ENCODE measurements around the gene ZXDC. TPM values are rescaled to one million over a fixed set of nuclear protein-coding genes. Genes with fewer than 3 reads are reported as not detected.
A peak's percentile ranks its signal among the peaks of the same experiment; 100 is the strongest.

The ZXDC gene
- total RNA-seq, 1 donor from 2014 or later: 29.4 TPM

DNA sequence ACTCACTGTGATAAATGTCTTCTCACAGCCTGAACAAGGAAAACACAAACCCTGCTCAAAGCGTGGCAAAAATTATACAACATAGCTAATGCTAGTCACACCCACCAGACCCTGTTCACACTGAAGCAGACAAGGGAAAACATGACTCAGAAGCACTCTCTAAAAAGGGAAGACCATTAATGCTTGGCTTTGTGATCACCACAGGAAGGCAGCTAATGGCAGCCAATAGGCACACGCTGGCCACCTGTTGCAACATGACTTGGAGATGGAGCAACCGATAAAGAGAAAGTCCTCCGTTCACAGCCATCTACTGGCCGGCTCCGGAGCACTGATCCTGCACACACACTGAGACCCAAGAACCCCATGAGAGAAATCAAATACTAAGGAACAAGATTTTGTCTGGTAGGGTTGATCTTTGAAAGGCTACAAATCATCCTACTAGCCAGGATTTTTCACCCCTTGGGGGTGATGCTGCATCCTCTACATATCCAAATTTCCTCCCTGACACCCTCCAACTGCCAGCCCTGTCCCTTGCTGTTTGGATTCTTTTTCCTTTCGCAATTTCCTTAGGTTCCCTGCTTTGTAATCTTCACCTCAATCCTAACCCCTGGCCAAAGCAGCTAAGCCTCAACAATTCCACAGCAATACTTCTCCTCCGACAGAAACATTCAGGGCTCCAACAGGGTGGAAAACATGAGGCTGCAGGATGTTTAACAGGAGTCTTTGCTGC is 3.2 kb downstream of the ZXDC start:
- no peak for DNase-seq (ENCODE audit: low spot score)
- Mint-ChIP-seq H3K4me1 (ENCODE audit: low read depth) (peaks cover 46% of the 10 kb centered on the region), H3K27me3 (ENCODE audit: insufficient read depth) (no peaks in the 10 kb centered on the region), H3K4me3 (peak overlapping the region; percentile 93), H3K9me3 (no peaks in the 10 kb centered on the region), H3K36me3 (ENCODE audit: low read depth) (peaks cover 44% of the 10 kb centered on the region), H3K27ac (no peak overlapping the region)
- intact Hi-C loops (cut with micrococcal nuclease): loop anchor here (10.0 kb wide), 1 partner anchor 1582 kb away; the partner anchor contains the start of gene SEC61A1

DNA sequence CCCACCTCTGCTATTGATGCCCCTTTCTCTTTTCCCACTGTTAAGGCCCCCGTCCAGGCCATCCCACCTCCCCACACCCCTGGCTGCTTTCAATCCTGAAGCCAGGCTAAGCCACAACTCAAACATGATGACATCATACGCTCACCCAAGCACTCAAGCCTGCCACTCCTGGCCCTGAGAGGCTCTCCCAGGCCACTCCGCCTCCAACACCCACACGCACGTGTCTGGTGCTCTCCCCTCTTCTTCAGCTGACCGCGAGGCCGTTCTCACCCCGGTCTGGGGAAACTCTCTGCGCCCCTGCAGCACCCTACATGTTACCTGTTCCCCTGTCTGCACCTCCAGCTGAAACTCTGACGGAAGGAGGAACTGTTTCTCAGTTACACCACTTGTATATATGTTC is 6.2 kb downstream of the ZXDC start:
- no peak for DNase-seq (ENCODE audit: low spot score)
- H3K4me1 Mint-ChIP-seq (ENCODE audit: low read depth): peaks cover 49% of the 10 kb centered on the region
- peaks cover 60% of the 10 kb centered on the region for H3K36me3 Mint-ChIP-seq (ENCODE audit: low read depth)
- peak overlapping the region; percentile 66 for H3K27ac Mint-ChIP-seq
- intact Hi-C loops (cut with micrococcal nuclease): no loop called here
- H3K9me3 Mint-ChIP-seq: no peaks in the 10 kb centered on the region
- H3K4me3 Mint-ChIP-seq: no peak overlapping the region
- H3K27me3 Mint-ChIP-seq (ENCODE audit: insufficient read depth): no peaks in the 10 kb centered on the region

DNA sequence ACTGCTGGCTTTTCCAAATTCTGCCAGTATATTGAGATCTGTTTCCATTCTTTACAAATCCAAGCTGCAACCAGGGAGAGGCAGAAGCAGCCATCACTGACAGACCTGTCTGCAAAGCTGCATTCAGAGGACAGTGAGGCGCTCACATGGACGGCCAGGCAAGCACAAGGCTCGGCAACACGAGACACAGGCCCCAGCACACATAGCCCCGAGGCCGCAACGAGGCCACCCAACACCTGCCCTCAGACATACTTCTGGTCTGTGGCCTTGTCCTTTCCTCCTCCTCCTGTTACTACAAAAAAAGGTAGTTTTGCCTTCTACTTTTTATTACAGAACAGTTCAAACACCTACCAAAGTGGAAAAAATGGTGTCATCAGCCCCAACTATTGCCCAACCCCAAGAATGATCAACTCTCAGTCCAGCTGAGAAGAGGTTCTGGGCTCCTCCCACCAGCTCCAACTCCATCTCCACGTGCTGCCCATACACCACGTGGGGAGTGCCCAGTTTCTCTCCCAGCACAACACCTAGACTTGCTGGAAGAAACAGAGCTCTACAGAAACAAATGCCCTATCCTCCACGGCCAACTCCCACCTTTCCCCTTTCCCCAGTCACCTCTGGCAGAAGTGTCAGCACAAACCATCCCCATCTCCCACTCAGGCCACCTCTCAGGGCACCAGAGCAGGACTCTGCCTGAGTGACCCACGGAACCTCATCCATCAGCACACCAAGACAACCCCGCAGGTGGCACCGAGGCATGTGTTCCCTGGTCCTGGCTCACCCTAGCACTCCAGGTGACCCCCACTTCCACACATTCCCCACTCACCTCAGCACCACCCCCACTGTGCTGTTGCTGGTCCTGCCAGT is 7.4 kb downstream of the ZXDC start:
- Mint-ChIP-seq H3K4me1 (ENCODE audit: low read depth) (peaks cover 38% of the 10 kb centered on the region), H3K27ac (no peak overlapping the region), H3K9me3 (no peaks in the 10 kb centered on the region), H3K27me3 (ENCODE audit: insufficient read depth) (no peaks in the 10 kb centered on the region), H3K36me3 (ENCODE audit: low read depth) (peaks cover 62% of the 10 kb centered on the region), H3K4me3 (no peak overlapping the region)
- no peak for DNase-seq (ENCODE audit: low spot score)
- intact Hi-C loops (cut with micrococcal nuclease): no loop called here

DNA sequence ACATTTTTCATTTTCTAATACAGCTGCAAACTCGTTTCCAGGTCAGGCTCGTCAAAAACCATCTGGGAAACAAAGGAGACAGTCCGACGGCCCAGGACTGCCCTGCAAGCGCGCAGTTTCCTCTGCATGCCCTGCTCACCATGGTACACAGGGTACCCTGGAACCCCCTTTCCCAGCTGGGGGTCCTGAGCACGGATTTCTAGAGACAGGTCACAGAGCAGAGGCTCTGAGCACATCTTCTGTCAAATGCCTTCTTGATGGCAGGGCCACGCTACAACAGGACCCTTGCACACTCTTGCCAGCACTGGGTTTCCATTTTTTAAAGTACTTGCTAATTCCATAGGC is 8.1 kb downstream of the ZXDC start:
- Mint-ChIP-seq H3K27me3 (ENCODE audit: insufficient read depth) (no peaks in the 10 kb centered on the region), H3K36me3 (ENCODE audit: low read depth) (peaks cover 60% of the 10 kb centered on the region), H3K4me3 (no peak overlapping the region), H3K27ac (no peak overlapping the region), H3K4me1 (ENCODE audit: low read depth) (peaks cover 31% of the 10 kb centered on the region), H3K9me3 (no peaks in the 10 kb centered on the region)
- no peak for DNase-seq (ENCODE audit: low spot score)
- intact Hi-C loops (cut with micrococcal nuclease): no loop called here

DNA sequence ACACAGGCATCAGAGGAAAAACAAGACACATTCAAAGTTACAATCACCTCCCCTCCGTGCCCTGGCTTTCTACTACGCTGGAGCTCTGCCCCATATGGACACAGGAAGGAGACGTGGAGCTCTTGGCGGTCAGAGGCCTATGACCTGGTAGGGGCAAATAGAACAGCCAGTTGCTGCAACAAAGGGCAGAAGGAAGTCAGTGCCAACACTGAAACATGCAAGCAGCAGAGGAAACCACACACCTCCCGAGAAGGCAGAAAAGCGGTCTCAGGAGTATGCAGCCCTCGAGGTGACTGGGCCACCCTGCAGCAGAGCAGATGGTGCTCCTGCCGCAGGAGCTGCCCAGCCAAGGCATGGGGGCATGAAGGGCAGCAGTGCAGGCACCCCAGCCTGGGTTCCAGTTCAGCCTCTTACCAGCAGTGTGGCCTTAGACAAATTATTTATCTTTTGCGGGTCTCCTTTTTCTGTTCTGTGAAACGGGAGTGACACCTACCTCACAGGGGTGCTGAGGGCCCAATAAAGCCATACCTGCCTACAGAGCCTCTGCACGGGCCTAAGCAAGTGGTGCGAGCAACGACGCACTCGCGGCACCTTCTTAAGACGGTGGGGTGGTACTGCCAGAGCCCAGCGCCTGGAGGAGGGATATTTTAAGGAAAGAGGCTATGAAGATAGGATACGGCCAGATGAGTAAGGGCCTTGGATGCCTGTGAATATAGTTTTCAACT is 8.6 kb downstream of the ZXDC start:
- no peaks in the 10 kb centered on the region for H3K9me3 Mint-ChIP-seq
- no peak overlapping the region for H3K27ac Mint-ChIP-seq
- peaks cover 60% of the 10 kb centered on the region for H3K36me3 Mint-ChIP-seq (ENCODE audit: low read depth)
- H3K4me1 Mint-ChIP-seq (ENCODE audit: low read depth): peaks cover 26% of the 10 kb centered on the region
- no peak overlapping the region for H3K4me3 Mint-ChIP-seq
- no peak for DNase-seq (ENCODE audit: low spot score)
- H3K27me3 Mint-ChIP-seq (ENCODE audit: insufficient read depth): no peaks in the 10 kb centered on the region
- intact Hi-C loops (cut with micrococcal nuclease): no loop called here

DNA sequence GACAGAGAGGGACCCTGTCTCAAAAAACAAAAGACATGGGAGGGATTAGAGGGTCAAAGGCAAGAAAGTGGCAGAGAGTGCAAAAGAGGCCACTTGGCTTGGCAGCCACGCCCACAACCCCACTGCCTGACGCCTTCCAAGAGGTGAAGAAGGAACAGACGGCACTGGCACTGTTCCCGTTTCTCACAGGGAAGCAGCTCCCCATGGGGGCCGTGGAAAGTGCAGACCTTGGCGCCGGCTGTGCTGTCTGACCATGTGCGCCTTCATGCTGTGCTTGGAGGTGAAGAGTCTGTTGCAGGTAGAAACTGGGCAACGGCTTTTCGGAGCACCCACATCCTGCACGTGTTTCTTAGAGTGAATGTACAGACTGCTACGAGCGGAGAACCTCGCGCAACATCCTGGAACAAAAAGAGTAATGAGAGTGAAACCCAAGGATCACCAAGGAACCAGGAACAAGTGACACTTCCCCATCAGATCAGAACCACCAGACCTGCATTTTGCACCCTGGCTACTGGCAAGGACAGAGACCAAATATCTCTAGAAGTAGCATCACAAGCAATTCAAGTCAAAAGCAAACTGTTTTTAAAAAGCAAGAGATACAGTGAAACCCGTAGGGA is 9.7 kb downstream of the ZXDC start:
- H3K36me3 Mint-ChIP-seq (ENCODE audit: low read depth): peaks cover 62% of the 10 kb centered on the region
- no peak overlapping the region for H3K27ac Mint-ChIP-seq
- H3K9me3 Mint-ChIP-seq: no peaks in the 10 kb centered on the region

DNA sequence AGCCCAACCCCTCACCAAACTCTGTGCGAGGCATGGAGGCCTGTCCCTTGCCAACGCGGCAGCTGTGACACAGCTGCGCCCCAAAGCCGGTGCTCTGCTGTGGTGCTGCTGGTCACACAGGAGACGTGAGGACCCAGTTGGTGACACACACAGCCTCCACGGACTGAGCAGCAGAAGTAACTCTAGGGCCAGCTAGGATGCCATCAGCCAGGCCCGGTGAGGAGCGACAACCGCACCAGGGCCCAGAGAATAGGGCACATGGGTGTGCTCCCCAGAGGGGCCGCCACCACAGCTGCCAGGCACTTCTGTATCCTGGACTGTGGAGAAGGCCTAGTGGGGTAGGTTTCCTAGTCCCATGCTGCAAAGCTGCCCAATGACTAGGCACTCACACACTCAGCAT is 10.7 kb downstream of the ZXDC start:
- intact Hi-C loops (cut with micrococcal nuclease): no loop called here
- DNase-seq (ENCODE audit: low spot score): no peak
- H3K9me3 Mint-ChIP-seq: no peaks in the 10 kb centered on the region
- H3K4me1 Mint-ChIP-seq (ENCODE audit: low read depth): peaks cover 23% of the 10 kb centered on the region
- no peak overlapping the region for H3K4me3 Mint-ChIP-seq
- peaks cover 58% of the 10 kb centered on the region for H3K36me3 Mint-ChIP-seq (ENCODE audit: low read depth)
- H3K27me3 Mint-ChIP-seq (ENCODE audit: insufficient read depth): no peaks in the 10 kb centered on the region
- H3K27ac Mint-ChIP-seq: no peak overlapping the region

More for the DNA sequence above, 9.7 kb downstream of the ZXDC start:
- Mint-ChIP-seq H3K4me3 (no peak overlapping the region), H3K27me3 (ENCODE audit: insufficient read depth) (no peaks in the 10 kb centered on the region), H3K4me1 (ENCODE audit: low read depth) (peaks cover 24% of the 10 kb centered on the region)
- intact Hi-C loops (cut with micrococcal nuclease): no loop called here
- DNase-seq (ENCODE audit: low spot score): no peak

DNA sequence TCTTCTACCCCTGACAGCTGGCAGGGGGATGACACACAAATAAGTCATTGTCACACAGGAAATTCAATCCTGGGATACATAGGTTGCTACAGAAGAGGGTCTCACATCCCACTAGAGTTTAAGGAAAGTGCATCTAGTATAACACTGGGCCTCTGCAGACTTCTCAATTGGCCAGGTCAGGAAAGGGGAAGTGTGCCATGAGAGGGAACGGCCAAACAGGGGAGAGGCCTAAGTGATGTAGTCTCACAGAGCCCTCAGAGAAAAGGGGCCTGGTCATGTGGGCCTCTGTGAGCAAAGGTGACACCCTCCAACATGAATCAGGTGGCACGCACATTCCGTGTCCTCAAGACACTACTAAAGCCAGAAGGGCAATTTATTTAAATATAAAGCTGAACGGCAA is 11.2 kb downstream of the ZXDC start:
- Mint-ChIP-seq H3K36me3 (ENCODE audit: low read depth) (peaks cover 54% of the 10 kb centered on the region), H3K27ac (no peak overlapping the region)
- intact Hi-C loops (cut with micrococcal nuclease): no loop called here

DNA sequence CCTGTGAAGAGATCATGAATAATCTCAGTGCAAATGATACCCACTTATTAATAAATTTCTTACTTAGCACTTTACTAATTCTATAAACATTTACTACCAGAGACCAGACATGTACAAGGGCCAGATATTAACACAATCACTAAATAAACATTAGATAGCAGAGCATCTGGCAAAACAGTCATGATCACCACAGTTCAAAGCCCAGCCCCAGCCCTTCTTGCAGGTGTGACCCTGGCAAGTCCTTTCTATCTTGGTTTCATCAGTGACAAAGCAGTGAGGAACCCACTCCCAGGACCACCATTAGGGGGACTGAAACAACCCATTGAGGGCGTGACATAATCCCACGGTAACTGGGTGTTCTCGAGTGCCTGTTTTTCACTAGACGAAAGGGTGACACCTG is 11.6 kb downstream of the ZXDC start:
- no peaks in the 10 kb centered on the region for H3K9me3 Mint-ChIP-seq
- H3K36me3 Mint-ChIP-seq (ENCODE audit: low read depth): peaks cover 51% of the 10 kb centered on the region
- no peaks in the 10 kb centered on the region for H3K27me3 Mint-ChIP-seq (ENCODE audit: insufficient read depth)
- H3K4me1 Mint-ChIP-seq (ENCODE audit: low read depth): peaks cover 14% of the 10 kb centered on the region
- no peak for DNase-seq (ENCODE audit: low spot score)
- H3K27ac Mint-ChIP-seq: no peak overlapping the region
- intact Hi-C loops (cut with micrococcal nuclease): no loop called here
- H3K4me3 Mint-ChIP-seq: no peak overlapping the region

More for the DNA sequence above, 11.2 kb downstream of the ZXDC start:
- Mint-ChIP-seq H3K4me1 (ENCODE audit: low read depth) (peaks cover 18% of the 10 kb centered on the region), H3K27me3 (ENCODE audit: insufficient read depth) (no peaks in the 10 kb centered on the region), H3K9me3 (no peaks in the 10 kb centered on the region), H3K4me3 (no peak overlapping the region)
- DNase-seq (ENCODE audit: low spot score): no peak

DNA sequence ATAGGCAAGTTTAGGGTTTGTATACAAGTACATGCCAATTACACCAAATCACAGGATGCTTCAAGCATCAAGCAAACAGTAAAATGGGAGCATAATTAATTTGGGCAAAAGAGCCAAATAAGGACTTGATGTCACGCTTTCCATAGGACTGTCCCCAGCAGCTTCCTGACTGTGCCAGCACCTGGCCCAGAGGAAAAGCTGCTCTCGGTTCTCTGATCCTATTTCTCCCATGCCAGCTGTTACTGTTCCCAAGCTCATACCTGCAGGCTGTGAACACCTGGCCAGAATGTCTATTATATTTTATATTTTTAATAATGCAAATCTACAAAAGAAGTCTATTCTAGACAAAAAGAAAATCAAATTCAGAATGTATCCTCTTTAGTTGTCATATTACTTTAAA is 12.2 kb downstream of the ZXDC start:
- peaks cover 12% of the 10 kb centered on the region for H3K4me1 Mint-ChIP-seq (ENCODE audit: low read depth)

DNA sequence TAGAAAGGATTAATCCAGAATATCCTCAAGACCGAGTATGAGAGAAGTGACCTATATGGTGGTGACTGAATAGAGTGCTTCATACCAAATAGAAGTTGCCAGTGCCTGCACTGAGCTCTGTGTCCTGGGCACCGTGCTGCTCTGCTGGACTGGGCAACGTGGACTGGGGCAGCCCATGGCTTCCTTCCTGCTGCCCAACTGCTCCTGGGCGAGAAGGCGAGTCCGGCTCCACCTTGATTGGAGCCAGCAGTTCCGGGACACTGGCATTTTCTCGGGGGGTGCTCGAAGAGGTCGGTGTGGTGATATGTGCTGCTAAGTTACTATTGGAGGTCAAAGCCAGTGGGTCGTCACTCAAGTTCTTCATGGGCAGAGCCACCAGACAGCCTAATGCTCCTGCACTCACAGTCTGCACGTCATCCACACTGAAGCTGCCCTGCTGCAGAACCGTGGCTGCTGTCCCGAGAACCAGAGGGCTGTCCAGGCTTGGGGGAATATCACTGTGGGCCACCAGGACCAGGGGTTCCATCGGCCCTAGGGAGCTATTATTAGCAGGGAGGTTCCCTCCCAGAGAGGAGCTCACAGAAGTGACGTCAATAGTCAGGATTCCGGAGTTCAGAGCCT is 14.1 kb downstream of the ZXDC start:
- DNase-seq (ENCODE audit: low spot score): no peak
- Mint-ChIP-seq H3K27ac (no peak overlapping the region), H3K36me3 (ENCODE audit: low read depth) (peaks cover 48% of the 10 kb centered on the region), H3K4me1 (ENCODE audit: low read depth) (peaks cover under 1% of the 10 kb centered on the region), H3K4me3 (no peak overlapping the region), H3K9me3 (no peaks in the 10 kb centered on the region), H3K27me3 (ENCODE audit: insufficient read depth) (no peaks in the 10 kb centered on the region)
- intact Hi-C loops (cut with micrococcal nuclease): no loop called here

More for the DNA sequence above, 12.2 kb downstream of the ZXDC start:
- intact Hi-C loops (cut with micrococcal nuclease): no loop called here
- no peaks in the 10 kb centered on the region for H3K27me3 Mint-ChIP-seq (ENCODE audit: insufficient read depth)
- no peaks in the 10 kb centered on the region for H3K9me3 Mint-ChIP-seq
- peaks cover 51% of the 10 kb centered on the region for H3K36me3 Mint-ChIP-seq (ENCODE audit: low read depth)
- no peak for DNase-seq (ENCODE audit: low spot score)
- H3K27ac Mint-ChIP-seq: no peak overlapping the region
- no peak overlapping the region for H3K4me3 Mint-ChIP-seq

DNA sequence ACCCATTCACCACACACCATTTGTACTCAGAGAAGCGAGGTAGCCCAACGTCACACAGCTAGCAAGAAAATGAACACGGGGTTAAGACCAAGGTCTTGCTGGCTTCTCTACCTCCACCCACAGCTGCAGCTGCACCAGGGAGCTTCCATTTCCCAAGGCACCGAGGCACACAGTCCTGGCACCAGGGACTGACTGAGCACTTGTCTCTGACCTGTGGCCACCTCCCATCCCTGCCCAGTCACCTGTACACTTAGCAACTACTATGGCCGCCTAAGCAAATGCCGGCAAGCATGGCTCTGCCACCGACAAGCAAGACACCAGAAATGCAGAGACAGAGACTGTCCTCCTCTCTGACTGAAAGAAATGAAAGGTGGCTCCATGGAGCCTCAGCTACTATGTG is 15.3 kb downstream of the ZXDC start:
- Mint-ChIP-seq H3K27me3 (ENCODE audit: insufficient read depth) (no peaks in the 10 kb centered on the region), H3K4me1 (ENCODE audit: low read depth) (no peaks in the 10 kb centered on the region), H3K9me3 (no peaks in the 10 kb centered on the region), H3K27ac (no peak overlapping the region), H3K36me3 (ENCODE audit: low read depth) (peaks cover 43% of the 10 kb centered on the region), H3K4me3 (no peak overlapping the region)
- no peak for DNase-seq (ENCODE audit: low spot score)
- intact Hi-C loops (cut with micrococcal nuclease): no loop called here

All from activated T-helper 1 cell treated with anti-CD3 and anti-CD28 coated beads, Interleukin-12 subunit alpha, Interleukin-12 subunit beta, Interleukin-2, Interleukin-4 antibody, amounts not matched to agents 30 ng/mL and 10 ng/mL and 1 ng/mL, durations not matched to agents 14 hours and 24 hours and 36 hours (primary cell).